Activated CD4-positive, alpha-beta T cell treated with anti-CD3 and anti-CD28 coated beads, Interleukin-2, amount 50 U/mL, for 24 hours (primary cell): ENCODE data around the gene HNRNPA3.

Experiments used
- DNase-seq, 2 donors: peaks; one replicate each; pipeline ENCODE4 v3.0.0-alpha.2; 2020; ENCODE audit warnings: low read depth in 1 of 2, low spot score in 1 of 2

HNRNPA3 gene

DNA sequence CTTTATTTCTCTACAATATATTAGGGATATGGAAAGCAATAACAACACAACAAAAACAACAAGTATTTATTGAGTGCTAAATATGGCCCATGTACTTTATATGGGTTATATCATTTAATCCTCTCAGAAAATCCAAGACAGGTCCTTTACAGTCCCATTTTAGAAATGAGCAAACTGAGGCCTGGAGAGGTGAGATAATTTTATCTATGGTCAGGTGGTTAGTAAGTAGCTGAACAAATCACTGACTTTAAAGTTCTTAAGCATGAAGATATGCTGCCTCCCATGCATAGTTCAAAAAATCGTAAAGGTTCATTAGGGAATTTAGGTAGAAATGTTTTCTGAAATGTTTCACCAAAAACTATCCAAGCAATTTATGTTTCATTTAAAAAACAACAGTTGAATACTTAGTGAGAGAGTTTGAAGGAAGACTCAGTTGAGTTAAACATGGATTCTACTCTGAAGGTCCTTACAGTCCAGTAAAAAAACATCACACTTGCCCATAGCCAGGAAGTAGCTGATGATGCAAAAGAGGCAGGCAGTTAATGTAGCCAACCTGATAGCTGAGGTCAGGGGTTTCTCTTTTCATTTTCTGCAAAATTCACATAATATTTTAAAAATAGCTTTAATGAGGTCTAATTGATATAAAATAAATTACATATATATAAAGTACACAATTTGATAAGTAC, 59.5 kb downstream of the HNRNPA3 start:
- DNase-seq, result no peak

DNA sequence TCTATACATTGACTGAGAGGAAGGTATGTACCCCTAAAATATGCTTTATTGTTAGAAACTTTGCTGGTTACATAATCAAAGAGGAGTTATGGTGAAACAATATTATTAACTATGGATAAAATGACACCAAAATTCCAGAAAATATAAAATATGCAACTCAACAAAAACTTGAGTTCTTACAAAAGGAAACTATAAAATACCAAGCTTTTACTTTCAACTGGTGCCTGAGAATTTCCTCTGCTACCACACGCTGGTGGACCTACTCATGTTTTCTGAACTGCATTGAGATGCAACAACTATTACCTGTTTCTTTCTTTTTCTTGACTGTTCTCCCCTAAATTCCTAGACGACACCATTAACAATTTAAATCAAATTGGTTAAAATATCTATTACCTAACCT, 60.2 kb downstream of the HNRNPA3 start:
- DNase-seq, result no peak

DNA sequence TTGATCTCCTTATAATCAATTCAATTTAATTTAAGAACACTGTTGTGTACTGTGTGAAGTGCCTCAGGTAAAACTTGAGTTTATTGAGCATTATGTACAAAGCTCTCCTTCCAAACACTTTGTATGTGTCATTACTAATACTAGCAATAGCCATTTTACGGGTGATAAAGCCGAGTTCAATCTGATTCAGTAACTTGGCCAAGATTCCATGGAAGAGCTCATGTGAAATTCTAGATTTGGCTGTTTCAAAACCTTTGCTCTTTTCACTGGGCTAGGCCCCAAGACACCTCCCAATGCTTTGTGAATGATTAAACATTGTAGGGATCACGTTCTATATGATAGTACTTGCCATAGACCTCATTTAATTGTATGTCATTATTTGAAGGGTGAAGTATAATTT, 60.8 kb downstream of the HNRNPA3 start:
- DNase-seq, result no peak
